ENCODE measurements around the gene NRXN3. TPM values are rescaled to one million over a fixed set of nuclear protein-coding genes. Genes with fewer than 3 reads are reported as not detected.

The NRXN3 gene
- total RNA-seq, 1 donor from 2014 or later: 35.6 TPM

DNA sequence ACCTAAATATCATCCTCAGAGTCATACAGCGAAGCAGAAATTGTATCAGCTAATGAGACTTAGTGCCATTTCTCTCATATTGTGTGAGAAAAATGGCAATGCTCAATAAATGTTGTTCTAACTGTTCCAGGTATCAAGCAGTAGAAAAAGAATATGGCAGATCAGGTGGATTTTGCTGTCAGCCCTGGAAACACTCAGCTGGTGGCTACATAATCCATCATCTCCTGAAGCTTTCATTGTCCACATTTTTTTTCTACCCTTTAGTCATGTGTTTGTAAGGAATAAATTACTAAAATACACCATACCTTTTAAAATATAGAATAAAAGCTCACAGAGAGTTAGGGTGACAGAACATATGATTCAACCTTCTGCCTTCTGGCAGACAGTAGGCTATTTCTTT, 1200.8 kb downstream of the NRXN3 start:
- no peak for DNase-seq

DNA sequence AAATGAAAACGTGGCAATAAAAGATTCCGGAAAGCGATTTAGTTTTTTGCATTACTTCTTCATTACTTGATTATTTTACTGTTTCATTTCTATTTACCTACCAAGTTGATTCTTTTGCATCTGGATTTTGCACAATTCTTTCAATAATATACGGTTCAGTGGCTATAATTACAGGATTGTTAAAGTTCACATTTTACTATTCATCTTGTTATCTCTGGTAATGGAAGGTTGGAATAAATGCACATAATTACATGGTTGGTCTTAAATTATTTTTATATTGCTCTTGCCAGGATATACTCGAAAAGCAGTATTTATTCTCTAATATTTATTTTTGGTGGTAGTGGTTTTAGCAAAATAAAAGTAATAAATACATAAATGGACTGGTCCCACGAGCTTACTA, 1203.3 kb downstream of the NRXN3 start:
- no peak for DNase-seq

DNA sequence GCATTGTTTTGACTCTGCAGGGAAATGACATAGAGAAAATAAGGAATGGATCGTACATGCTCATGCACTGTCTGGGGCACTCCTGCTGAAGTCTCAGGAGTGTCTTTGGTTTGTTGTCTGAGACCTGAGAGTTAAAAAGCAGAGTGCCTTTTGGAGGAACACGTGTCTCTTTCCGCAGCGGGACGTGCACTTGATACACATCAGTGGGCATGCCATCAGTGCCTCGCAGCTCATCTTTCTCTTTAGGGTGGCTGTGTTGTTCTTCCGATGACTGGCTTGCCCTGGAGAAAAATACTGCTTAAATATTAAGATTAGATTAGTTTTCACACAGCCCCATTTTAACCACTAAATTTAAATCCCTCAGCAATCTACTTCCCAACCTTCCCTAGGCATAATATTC, 1205.2 kb downstream of the NRXN3 start:
- no peak for DNase-seq

DNA sequence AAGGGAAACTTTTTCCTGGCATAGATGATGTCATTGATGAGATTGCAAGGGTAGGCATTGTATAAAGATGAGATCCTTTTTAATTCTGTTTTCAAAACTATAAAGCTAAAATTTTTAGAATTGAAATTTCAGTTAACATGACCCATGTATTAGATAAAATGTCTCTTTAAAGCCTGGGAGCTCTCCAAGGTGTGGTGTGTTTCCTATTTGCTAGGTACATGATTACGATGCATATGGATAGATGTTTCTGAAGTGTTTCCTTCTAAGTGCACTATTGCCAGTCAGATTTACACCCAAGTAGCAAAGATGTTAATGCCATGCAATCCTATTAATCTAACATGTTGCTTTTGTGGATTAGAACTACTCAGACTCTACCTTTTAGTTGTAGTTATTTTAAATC, 1206.4 kb downstream of the NRXN3 start:
- no peak for DNase-seq

DNA sequence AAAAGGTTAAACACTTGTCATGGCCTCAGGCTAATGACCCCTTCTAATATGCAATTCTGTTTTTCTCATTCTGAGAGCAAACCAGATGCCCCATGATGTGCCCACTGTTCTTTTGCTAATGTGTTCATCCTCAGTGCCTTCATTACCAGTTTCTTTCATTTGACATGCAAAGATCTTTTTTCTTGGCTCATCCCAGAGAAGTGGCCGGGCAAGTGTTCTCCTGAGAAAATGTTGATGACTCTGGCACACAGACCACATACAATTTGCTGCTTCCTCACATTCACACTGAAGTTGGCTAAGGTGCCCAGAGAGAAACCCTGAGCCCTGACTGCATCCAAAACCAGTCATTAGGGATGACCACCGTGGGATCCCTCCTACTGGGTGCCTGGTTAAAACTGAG, 1207.8 kb downstream of the NRXN3 start:
- DNase-seq: no peak

DNA sequence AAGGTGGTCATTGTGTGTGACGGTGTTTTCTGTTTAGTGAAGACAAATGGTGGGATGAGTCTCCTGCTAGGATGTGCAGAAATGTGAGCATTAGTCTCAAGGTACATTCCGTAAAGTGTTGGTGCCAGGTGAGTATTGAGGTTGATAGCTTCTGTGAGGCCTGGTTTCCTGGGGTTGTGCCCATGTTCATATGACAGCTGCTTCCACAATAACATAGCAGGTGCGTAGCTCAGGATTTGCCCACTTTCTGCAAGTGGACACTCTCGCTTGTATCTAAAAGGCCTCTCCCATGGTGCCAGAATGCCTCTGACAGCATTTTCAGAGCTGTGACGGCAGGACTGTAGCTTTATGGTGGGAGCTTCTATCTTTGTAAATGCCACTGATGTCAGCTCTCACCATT, 1209.1 kb downstream of the NRXN3 start:
- no peak for DNase-seq

DNA sequence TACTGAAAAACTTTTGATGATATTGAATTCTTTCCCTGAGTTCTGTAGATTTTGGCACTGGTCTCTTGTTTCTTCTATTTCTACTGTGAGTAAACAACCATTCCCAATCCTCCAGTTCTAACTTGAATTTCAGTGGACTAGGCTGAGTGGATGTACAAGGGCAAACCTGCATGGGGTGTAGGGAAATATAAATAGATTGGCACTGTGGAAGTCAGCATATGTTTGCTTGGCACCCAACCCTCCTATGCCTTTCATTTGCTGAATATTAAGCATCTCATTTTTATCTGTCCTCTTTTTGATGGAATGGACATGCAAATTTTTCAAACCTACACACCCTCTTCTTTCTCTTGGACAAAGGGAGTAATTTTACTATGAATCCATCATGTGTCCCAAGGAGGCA, 1212.9 kb downstream of the NRXN3 start:
- no peak for DNase-seq

DNA sequence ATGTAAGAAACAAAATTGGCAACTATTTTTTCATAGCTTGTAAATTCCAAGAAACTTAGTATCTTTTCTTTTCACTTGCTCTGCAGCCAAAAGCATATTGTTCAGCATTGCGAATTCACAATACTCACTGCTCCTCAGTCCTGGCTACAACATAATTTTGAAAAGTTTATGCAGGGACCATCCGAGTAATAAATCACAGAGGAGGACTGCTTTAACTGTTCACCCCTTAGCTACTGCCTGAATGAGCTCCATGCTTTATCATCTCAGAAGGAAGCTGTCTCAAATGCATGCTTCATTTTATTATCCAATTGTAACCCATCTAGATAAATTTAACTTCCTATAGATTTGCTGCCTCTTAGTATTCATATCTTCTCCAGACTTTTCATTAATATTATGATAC, 1213.3 kb downstream of the NRXN3 start:
- no peak for DNase-seq

DNA sequence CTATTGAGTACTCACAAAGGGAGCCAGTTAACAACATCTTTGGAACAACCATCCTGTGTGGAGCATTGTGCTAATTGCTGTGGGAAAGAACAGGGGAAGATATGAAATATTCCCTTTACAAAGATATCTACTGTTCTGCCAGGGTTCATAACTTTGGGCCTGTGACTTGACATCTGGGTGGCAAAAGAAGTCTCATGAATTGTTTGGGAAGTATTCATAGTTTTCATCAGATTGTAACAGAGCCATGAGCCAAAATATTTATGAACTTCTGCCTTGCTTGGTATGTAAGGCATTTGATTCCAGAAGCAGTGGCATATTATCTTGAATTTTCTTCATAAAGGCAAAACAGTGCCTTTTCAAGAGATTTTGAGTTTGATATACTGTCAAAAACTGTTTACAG, 1224.9 kb downstream of the NRXN3 start:
- no peak for DNase-seq

DNA sequence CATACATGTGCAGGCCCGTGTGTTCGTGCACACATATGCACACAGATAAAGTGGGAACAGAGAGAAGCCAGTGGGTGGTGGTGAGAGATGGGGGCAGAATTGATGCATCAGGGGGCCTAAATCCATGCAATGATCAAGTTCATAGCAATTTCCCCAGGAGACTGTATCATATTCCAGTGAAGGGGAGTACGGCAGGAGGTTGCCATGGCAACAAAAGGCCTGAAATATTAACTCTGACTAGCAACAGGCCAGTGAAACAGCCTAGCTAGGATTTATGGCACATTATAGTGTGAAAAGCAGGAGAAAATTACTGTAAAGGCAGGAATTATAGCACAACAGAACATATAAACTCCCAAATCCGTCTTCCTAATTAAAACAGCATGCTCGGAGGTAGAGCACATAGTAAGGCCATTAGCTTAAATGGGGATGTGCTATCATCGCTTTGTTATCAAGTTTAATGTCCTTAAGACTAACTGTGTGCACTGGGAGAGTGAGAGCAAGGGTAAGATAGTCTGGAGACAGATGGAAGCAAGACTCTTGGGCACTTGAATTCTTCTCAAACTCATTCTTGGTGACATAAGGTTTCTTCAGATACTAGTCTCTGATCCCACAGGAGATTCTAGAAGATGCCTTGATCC, 1234.8 kb downstream of the NRXN3 start:
- DNase-seq: no peak

DNA sequence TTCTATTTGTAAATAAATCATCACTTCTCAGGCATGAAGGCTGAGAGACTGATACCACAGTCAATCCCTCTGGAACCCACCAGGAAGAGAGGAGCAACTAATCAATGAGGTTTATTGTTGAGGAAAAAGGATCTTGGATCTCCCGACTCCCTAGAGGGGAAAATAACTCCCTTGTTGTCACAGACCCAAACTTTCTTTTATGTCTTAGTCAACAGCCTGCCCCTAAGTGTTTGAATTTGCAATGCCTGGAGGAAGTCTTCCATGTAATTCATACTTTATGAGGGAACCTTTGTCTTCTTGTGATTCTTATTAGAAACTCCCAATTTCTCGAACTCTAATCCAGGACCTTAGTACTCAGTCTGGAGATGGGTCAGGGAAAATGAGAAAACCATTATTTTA, 1235.3 kb downstream of the NRXN3 start:
- DNase-seq: no peak

DNA sequence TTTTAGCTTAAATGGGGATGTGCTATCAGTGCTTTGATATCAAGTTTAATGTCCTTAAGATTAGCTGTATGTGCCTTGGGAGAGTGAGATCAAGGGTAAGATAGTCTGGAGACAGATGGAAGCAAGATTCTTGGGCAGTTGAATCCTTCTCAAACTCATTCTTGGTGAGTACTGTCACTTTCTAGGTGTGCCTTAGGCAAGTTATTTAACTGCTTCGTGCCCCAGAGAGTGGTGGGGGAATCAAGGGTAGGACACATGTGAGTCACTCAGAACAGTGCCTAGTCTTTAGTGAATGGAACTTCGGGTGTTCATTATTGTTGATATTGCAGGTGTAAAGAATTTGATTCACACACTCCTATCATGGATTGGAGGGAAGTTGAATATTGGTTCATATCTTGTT, 1237.4 kb downstream of the NRXN3 start:
- no peak for DNase-seq

DNA sequence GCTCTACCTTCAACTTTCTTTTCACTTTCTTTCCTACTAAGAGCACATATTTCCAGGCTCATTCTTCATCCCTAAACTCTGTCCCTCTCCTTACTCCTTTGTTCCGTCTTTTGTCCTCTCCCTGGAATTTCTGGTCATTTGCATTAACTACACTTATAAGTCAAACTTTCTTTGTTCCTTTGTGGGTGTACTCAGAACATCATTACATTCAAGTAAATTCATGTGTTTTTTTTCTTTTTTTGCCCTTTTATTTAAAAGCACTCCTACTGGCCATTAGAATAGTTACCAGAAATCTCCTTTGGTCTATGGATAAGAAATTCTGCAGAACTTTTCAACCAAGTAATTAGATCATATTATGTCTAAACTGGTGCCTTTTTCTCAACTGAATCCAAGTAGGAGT, 1238.5 kb downstream of the NRXN3 start:
- no peak for DNase-seq

DNA sequence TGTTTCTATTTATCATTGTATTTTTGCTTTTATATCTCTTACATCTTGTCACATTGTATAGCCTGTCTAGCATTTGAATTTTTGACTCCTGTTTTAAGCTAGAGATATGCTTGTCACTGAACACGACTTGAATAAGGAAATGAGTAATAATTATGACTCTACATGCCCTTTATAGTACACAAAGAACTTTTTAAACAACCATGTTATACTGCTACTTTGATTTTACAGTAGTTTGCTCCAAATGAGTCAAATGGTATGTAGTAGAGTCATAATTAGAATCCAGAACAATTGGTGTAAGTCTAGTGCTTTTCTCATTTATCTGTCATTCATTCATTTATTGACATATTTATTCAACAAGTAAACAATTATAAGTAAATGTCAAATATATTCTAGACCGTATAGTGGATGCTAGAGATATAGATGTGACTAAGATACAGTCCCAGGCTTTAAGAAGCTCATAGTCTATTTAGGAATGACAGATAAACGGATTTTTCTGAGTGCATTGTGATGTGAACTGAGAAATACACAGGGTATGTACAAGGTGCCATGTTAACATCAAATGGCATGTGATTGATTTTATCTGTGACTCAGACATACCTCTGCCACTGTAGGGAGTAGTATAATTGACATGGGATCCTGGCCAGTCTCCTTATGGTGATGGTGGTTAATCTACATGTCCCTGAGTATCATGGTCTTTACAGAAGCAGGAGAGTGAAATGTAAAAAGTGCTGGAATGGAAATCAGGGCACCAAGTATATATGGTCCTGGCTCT, 1241.4 kb downstream of the NRXN3 start:
- DNase-seq: no peak

DNA sequence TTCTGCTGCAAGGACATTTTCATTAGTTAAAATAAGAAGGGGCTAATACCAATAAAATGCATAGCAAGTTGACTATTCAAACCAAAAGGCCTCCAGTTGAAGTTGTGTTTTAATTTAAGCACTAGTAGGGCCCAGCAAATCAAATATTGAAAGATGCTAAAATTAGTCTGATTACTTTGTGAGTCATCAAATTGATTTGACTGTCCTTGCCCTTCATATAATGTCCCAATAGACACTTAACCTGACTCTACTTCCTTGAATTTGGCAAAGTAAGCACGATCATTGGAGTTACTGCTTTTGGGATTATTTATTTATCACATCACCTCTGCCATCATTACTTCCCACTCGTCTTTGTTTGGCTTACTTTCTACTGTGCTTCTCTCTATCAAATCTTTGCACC, 1242.6 kb downstream of the NRXN3 start:
- DNase-seq: no peak

DNA sequence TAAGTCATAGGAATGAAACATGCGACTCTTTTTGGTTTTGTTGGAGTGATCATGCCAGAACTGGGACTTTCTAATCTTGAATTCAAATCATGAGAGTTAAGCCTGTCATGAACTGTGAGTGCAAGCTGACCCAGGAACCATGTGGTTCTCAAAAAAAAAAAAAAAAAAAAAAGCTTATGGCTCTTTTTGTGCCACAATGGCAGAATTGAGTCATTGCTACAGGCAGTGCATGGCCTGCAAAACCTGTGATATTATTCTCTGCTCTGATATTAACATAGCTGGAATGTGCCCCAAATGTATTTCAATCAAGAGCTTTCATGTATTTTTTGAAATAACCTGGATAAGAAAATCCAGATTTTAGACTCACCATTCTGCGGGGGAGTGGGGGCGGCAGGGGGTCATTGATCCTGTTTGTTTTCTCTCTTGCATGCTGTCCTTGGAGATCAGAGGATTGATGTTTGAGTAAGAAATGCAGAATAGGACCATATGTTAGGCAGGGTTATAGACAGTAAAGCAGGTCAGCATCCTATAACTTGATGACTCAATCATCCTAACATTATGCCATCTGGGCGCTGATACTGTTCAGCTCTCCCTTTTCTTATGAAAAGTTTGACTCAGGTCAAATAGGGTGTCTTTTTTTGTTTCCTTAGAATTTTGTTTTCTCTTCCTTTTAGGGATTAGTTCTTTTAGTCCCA, 1243.7 kb downstream of the NRXN3 start:
- DNase-seq: no peak

DNA sequence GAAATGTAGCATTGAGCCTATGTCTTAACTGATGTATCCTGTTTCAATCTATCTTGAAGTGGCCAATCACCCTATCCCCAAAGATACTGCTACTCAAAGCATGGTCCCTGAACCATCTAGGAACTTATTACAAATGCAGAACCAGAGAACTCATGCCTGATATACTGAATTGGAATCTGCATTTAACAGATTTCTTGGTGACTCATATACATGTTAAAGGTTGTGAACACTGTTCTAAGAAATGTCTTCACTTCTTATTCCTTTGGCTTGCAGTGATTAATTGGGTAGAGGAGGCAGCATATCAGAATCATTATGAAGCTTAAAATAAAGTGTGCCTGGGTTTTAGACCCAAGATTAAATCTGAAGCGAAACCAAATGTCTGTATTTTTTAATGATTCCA, 1245.6 kb downstream of the NRXN3 start:
- no peak for DNase-seq

DNA sequence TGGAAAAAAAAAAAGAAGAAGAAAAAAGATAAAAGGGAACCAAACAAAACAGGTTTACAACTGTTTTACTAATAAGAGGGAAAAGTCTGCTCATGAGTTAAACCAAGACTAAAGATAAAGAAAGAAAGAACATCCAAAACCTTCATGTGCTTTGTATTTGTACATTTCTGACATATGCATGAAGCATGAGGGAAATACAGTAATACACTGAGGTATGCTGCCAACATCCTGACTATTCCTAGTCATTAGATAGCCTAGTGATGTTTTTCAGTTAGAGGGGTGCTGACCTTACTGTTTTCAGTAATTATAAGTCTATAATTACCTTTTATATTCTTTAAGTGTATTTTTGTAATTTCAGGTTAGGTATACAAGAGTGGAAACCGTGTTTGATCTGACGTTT, 1247.8 kb downstream of the NRXN3 start:
- DNase-seq: no peak

DNA sequence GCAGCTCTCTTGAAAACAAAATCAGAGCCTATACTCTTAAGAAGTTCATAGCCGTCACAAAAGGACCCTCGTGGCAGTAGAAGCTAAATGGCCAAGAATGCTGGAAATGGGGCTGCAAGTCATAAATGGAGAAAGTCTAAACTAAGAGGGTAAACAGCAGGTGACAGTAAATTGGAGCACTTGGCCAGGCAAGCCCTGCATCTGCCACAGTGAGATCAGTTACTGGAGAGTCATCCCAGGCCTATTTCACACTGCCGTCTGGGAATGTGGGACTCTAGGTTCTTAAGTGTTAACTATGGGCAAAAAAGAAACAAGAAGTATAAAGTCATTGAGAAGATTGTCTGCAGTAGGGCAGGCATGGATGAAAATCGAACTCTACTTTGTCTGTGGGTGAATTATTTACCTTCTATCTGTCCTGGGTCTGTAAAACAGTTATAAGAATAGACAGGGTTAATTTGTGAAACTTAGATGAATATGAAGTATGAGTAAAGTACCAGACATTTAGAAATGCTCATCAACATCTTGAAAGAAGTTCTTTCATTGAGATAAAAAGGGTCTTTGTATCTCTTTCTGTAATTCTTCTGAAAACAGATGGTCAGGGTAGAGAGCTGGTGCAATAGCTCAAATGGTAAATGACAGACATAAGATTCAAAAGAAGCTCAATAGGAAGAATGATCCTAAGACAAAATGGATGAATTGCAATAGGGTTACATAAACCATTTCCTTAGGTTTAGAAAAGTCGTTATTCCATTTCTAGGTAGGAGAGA, 1248.7 kb downstream of the NRXN3 start:
- no peak for DNase-seq

DNA sequence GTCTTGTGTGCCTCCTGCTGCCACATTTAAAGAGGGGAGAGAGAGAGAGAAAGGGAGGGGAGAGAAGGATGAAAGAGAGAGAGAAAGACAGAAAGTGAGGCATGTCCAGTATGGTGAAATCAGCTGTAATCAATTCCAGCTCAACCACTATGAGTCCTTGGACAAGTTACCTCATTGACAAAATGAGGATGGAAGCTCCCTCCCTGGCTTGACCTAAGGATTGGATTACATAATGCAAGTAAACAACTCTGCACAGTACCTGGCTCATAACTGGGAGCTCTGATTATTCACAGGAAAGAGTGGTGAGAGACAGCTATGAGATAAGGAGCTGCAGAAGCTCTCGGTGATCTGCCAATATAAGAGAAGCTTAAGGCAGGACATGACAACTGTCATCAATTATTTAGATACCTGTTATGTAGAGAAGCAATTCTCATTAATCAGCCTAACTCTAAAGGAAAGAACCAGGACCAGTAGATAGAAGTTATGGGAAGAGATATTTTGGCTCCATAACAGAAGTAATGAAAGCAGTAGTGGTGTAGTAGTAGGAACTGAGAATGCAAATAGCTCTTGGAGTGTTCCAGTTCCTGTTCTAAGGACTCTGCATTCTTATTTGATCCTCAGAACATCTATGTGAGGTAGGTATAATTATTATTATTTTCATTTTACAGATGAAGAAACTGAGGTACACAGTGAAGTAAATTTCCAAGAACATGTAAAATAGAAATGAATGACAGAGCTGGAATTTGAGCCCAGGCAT, 1249.6 kb downstream of the NRXN3 start:
- DNase-seq: no peak

DNA sequence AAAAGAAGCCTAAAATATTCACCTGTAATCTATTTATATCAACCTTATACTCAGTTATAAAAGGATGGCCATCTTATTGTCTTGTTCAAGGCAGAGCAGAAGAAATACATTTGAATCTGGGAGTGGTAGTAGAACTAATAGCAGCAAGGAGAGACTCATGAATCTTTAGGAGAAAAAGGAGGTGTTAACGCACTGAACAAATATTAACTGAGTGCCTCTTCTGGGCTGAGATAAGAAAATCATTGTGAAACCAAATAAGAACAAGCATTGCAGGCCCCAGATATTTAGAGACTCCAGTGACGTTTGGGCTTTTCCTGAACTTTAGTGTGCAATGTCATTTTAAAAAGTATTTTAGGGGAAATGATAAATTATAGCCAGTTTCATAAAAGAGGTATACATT, 1250.6 kb downstream of the NRXN3 start:
- DNase-seq: no peak

DNA sequence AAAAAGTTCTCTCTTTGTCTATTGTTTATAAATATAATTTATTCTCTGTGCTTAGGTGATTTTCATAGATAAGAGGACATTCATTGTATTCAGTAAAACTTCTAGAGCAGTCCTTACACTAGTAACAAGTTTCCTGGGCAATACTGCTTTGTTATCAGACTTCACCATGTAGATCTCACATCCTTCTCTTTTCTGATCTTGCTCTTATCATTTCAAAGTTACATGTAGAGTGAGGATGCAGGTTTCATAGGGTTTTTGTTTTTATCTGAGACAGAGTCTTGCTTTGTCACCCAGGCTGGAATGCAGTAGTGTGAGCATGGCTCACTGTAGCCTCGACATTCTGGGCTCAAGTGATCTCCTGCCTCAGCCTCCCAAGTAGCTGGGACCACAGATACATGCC, 1251.6 kb downstream of the NRXN3 start:
- no peak for DNase-seq
